HepG2 (cell line): ENCODE results near the gene SLC6A8. TPM values are rescaled to one million over a fixed set of nuclear protein-coding genes. Genes with fewer than 3 reads are reported as not detected.

Experiments used
- CENPT ChIP-seq: sonication (generic); formaldehyde crosslinking; IDR thresholded peaks from 2 replicates; pipeline ENCODE4 v1.8.0; 2022; ENCODE audit warnings: low read depth, mild to moderate bottlenecking, moderate library complexity, missing genetic modification reagents
- EED ChIP-seq: sonication (generic); formaldehyde crosslinking; IDR thresholded peaks from 2 replicates; pipeline ENCODE4 v1.5.0; 2020; ENCODE audit warnings: mild to moderate bottlenecking, missing genetic modification reagents
- GATA4 ChIP-seq: sonication (generic); IDR thresholded peaks from 2 replicates; pipeline ENCODE4 v1.6.1; 2016; ENCODE audit warnings: antibody characterized with exemption, low read depth, borderline replicate concordance
- IRX3 ChIP-seq: sonication (generic); formaldehyde crosslinking; IDR thresholded peaks from 2 replicates; pipeline ENCODE4 v1.8.1; 2023; ENCODE audit warnings: mild to moderate bottlenecking, low read depth, missing genetic modification reagents, borderline replicate concordance
- KLF6 ChIP-seq: IDR thresholded peaks from 2 replicates; pipeline ENCODE4 v1.8.0; 2016; ENCODE audit warnings: missing biosample characterization, missing genetic modification reagents
- NBN ChIP-seq: fragments of 450-650 bp; conservative IDR thresholded peaks from 2 replicates; pipeline ENCODE4 v1.6.1; 2017
- PHF5A ChIP-seq: IDR thresholded peaks from one replicate; pipeline ENCODE4 v1.6.1; 2018; ENCODE audit warnings: low read depth, missing genetic modification reagents; ENCODE audit not compliant: unreplicated experiment
- POGZ ChIP-seq: sonication (generic); formaldehyde crosslinking; IDR thresholded peaks from 2 replicates; pipeline ENCODE4 v1.4.0; 2020; ENCODE audit warnings: mild to moderate bottlenecking, missing genetic modification reagents
- SCMH1 ChIP-seq: sonication (generic); formaldehyde crosslinking; IDR thresholded peaks from 2 replicates; pipeline ENCODE4 v1.9.0; 2021; ENCODE audit warnings: missing genetic modification reagents, mild to moderate bottlenecking, borderline replicate concordance
- SRSF1 ChIP-seq: fragments of 200-400 bp; formaldehyde crosslinking; optimal IDR thresholded peaks from 2 replicates; pipeline ENCODE3; 2017; ENCODE audit warnings: mild to moderate bottlenecking, low read depth, low read length, moderate library complexity
- ZFP1 ChIP-seq: IDR thresholded peaks from 2 replicates; pipeline ENCODE4 v1.6.1; 2016
- ZFX ChIP-seq: sonication (generic); formaldehyde crosslinking; IDR thresholded peaks from 2 replicates; pipeline ENCODE4 v1.4.0; 2020; ENCODE audit warnings: mild to moderate bottlenecking, low read depth, missing genetic modification reagents, moderate library complexity
- ZNF263 ChIP-seq: sonication (generic); formaldehyde crosslinking; IDR thresholded peaks from 2 replicates; pipeline ENCODE4 v1.4.0; 2020; ENCODE audit warnings: missing genetic modification reagents
- ZNF367 ChIP-seq: sonication (generic); formaldehyde crosslinking; IDR thresholded peaks from 2 replicates; pipeline ENCODE4 v1.4.0; 2020; ENCODE audit warnings: missing genetic modification reagents, borderline replicate concordance
- ZNF746 ChIP-seq: sonication (generic); formaldehyde crosslinking; IDR thresholded peaks from 2 replicates; pipeline ENCODE4 v1.8.0; 2022; ENCODE audit warnings: mild to moderate bottlenecking, missing genetic modification reagents
- ZSCAN22 ChIP-seq: sonication (generic); formaldehyde crosslinking; IDR thresholded peaks from 2 replicates; pipeline ENCODE4 v1.4.0; 2020; ENCODE audit warnings: mild to moderate bottlenecking, missing genetic modification reagents
- polyA plus RNA-seq, 8 experiments: library from polyadenylated mRNA; depleted of rRNA in 3 of 8; stranded (reverse) in 7 of 8; unstranded in 1 of 8; fragments of >200 nt; fragmentation: Illumina TruSeq in 4 of 8; extraction: Trizol in 4 of 8; gene quantifications; 2 replicates each; pipeline versions ENCODE4 v1.2.1 to v1.2.3, GENCODE V29; 2011 to 2016; ENCODE audit warnings: low read depth in 4 of 8, missing spikeins in 1 of 8, mixed read lengths in 1 of 8; ENCODE audit not compliant: insufficient read depth in 1 of 8
- total RNA-seq, 5 experiments: library from RNA; depleted of rRNA; stranded (reverse); fragments of >200 nt; fragmentation: Illumina TruSeq; extraction: Trizol; gene quantifications; 2 replicates each; pipeline ENCODE4 v1.2.3, GENCODE V29; 2016; ENCODE audit warnings: low read depth in 1 of 5
- TF ChIP-seq, protein P1 (sequence below): sonication (generic); formaldehyde crosslinking; IDR thresholded peaks from 2 replicates; pipeline ENCODE4 v1.8.0; 2022; ENCODE audit warnings: low read depth, missing genetic modification reagents
- TF ChIP-seq, protein P2 (sequence below): fragments of 450-650 bp; IDR thresholded peaks from 2 replicates; pipeline ENCODE4 v1.6.1; 2017
- TF ChIP-seq, protein P3 (sequence below): sonication (generic); formaldehyde crosslinking; conservative IDR thresholded peaks from 2 replicates; pipeline ENCODE4 v1.8.1; 2023; ENCODE audit warnings: missing genetic modification reagents
- TF ChIP-seq, protein P4 (sequence below): IDR thresholded peaks from 2 replicates; pipeline ENCODE4 v1.6.1; 2016; ENCODE audit warnings: missing compliant biosample characterization, missing genetic modification reagents, borderline replicate concordance
- TF ChIP-seq, protein P5 (sequence below): sonication (generic); formaldehyde crosslinking; IDR thresholded peaks from 2 replicates; pipeline ENCODE4 v1.4.0; 2020; ENCODE audit warnings: missing genetic modification reagents

The SLC6A8 gene
- total and polyA plus RNA-seq, 2 of the 13 experiments (the other 11 are each of a cell fraction or from before 2014, with no cell fraction given) = 13.9 to 176 TPM

DNA sequence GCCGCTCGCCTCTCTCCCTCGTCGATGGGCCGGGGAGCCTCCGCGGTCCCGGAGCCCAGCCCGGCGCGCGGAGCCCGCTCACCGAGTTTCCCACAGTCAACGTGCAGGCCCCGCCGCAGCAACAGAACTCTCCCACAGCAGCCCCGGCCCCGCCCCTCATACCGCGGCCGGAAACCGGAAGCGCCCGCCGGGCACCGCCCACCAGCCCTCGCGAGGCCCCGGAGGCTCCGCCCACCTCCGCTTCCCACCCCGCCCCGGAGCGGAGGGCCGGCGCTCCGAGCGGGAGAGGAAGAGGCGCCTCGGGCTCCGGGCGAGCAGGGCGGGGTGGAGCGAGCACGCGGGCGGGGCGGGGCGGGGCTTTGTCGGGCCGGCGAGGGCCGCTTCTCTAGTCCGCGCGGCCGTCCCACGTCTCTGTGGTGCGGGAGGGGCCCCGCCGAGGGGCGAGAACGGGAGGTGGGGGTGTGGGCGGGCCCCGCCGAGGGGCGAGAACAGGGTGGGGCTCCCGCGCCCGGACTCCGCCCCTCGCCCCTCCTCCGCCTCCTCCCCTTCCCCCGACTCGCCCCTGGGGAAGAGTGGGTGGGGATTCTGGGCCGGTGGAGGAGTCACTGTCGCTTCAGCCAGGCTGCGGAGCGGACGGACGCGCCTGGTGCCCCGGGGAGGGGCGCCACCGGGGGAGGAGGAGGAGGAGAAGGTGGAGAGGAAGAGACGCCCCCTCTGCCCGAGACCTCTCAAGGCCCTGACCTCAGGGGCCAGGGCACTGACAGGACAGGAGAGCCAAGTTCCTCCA, 36.7 kb downstream of the SLC6A8 start, which contains the start of the genes ABCD1 and BCAP31 (continued):
- TF ChIP-seq, protein P1, sequence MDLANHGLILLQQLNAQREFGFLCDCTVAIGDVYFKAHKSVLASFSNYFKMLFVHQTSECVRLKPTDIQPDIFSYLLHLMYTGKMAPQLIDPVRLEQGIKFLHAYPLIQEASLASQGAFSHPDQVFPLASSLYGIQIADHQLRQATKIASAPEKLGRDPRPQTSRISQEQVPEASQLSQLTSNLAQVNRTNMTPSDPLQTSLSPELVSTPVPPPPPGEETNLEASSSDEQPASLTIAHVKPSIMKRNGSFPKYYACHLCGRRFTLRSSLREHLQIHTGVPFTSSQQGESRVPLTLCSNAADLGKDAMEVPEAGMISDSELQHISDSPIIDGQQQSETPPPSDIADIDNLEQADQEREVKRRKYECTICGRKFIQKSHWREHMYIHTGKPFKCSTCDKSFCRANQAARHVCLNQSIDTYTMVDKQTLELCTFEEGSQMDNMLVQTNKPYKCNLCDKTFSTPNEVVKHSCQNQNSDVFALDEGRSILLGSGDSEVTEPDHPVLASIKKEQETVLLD (CRISPR knock-in tag) = peak; percentile 89
- TF ChIP-seq PHF5A (no peak), ZFP1 (CRISPR knock-in tag) (no peak), IRX3 (CRISPR knock-in tag) (no peak), ZNF746 (no peak), ZNF367 (no peak), CENPT (no peak), ZSCAN22 (CRISPR knock-in tag) (no peak), SRSF1 (no peak), EED (no peak), KLF6 (CRISPR knock-in tag) (0 out of 2 replicates have a peak, but pooled peaks have one; percentile 55), ZFX (CRISPR knock-in tag) (peak; percentile 37; the same call in 1 of the 2 replicates), NBN (no peak), POGZ (CRISPR knock-in tag) (no peak), GATA4 (no peak), SCMH1 (CRISPR knock-in tag) (no peak), ZNF263 (CRISPR knock-in tag) (peak; percentile 75)
- TF ChIP-seq, protein P2, sequence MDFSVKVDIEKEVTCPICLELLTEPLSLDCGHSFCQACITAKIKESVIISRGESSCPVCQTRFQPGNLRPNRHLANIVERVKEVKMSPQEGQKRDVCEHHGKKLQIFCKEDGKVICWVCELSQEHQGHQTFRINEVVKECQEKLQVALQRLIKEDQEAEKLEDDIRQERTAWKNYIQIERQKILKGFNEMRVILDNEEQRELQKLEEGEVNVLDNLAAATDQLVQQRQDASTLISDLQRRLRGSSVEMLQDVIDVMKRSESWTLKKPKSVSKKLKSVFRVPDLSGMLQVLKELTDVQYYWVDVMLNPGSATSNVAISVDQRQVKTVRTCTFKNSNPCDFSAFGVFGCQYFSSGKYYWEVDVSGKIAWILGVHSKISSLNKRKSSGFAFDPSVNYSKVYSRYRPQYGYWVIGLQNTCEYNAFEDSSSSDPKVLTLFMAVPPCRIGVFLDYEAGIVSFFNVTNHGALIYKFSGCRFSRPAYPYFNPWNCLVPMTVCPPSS = no peak
- TF ChIP-seq, protein P3, sequence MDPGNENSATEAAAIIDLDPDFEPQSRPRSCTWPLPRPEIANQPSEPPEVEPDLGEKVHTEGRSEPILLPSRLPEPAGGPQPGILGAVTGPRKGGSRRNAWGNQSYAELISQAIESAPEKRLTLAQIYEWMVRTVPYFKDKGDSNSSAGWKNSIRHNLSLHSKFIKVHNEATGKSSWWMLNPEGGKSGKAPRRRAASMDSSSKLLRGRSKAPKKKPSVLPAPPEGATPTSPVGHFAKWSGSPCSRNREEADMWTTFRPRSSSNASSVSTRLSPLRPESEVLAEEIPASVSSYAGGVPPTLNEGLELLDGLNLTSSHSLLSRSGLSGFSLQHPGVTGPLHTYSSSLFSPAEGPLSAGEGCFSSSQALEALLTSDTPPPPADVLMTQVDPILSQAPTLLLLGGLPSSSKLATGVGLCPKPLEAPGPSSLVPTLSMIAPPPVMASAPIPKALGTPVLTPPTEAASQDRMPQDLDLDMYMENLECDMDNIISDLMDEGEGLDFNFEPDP = no peak
- TF ChIP-seq, protein P4, sequence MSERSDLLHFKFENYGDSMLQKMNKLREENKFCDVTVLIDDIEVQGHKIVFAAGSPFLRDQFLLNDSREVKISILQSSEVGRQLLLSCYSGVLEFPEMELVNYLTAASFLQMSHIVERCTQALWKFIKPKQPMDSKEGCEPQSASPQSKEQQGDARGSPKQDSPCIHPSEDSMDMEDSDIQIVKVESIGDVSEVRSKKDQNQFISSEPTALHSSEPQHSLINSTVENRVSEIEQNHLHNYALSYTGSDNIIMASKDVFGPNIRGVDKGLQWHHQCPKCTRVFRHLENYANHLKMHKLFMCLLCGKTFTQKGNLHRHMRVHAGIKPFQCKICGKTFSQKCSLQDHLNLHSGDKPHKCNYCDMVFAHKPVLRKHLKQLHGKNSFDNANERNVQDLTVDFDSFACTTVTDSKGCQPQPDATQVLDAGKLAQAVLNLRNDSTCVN = 0 out of 2 replicates have a peak, but pooled peaks have one; percentile 21
- TF ChIP-seq, protein P5, sequence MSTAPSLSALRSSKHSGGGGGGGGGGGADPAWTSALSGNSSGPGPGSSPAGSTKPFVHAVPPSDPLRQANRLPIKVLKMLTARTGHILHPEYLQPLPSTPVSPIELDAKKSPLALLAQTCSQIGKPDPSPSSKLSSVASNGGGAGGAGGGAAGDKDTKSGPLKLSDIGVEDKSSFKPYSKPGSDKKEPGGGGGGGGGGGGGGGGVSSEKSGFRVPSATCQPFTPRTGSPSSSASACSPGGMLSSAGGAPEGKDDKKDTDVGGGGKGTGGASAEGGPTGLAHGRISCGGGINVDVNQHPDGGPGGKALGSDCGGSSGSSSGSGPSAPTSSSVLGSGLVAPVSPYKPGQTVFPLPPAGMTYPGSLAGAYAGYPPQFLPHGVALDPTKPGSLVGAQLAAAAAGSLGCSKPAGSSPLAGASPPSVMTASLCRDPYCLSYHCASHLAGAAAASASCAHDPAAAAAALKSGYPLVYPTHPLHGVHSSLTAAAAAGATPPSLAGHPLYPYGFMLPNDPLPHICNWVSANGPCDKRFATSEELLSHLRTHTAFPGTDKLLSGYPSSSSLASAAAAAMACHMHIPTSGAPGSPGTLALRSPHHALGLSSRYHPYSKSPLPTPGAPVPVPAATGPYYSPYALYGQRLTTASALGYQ (CRISPR knock-in tag) = no peak
